BE2C (cell line): ENCODE measurements around the gene PIP4K2B. TPM values are rescaled to one million over a fixed set of nuclear protein-coding genes. Genes with fewer than 3 reads are reported as not detected.

Experiments used
- DNase-seq: peaks from one replicate; pipeline ENCODE4 v3.0.0-alpha.2; 2020
- H3K27me3 ChIP-seq: fragments of 250-450 bp; sonication (Bioruptor Pico); 2 replicates; pipeline ENCODE4 v1.5.1; 2020; ENCODE audit warnings: mild to moderate bottlenecking
- H3K36me3 ChIP-seq: fragments of 250-450 bp; sonication (Bioruptor Pico); 2 replicates; pipeline ENCODE4 v1.5.1; 2020; ENCODE audit warnings: mild to moderate bottlenecking
- H3K4me1 ChIP-seq: fragments of 250-450 bp; sonication (Bioruptor Pico); 2 replicates; pipeline ENCODE4 v1.5.1; 2020
- H3K4me3 ChIP-seq: 2 replicates; pipeline ENCODE4 v1.5.1; 2011; ENCODE audit warnings: low read depth, low read length
- H3K9me3 ChIP-seq: fragments of 250-450 bp; sonication (Bioruptor Pico); 2 replicates; pipeline ENCODE4 v1.5.1; 2020
- polyA plus RNA-seq: library from polyadenylated mRNA; unstranded; fragments of >200 nt; gene quantifications from one replicate; pipeline ENCODE4 v1.2.1, GENCODE V29; 2012; ENCODE audit warnings: low read depth, missing spikeins; ENCODE audit not compliant: insufficient read length, insufficient read depth
- TF ChIP-seq, protein P1 (sequence below): IDR thresholded peaks from 2 replicates; pipeline ENCODE4 v1.5.1; 2012; ENCODE audit warnings: mild to moderate bottlenecking, low read depth, low read length

The PIP4K2B gene
- polyA plus RNA-seq, result 82.6 TPM

DNA sequence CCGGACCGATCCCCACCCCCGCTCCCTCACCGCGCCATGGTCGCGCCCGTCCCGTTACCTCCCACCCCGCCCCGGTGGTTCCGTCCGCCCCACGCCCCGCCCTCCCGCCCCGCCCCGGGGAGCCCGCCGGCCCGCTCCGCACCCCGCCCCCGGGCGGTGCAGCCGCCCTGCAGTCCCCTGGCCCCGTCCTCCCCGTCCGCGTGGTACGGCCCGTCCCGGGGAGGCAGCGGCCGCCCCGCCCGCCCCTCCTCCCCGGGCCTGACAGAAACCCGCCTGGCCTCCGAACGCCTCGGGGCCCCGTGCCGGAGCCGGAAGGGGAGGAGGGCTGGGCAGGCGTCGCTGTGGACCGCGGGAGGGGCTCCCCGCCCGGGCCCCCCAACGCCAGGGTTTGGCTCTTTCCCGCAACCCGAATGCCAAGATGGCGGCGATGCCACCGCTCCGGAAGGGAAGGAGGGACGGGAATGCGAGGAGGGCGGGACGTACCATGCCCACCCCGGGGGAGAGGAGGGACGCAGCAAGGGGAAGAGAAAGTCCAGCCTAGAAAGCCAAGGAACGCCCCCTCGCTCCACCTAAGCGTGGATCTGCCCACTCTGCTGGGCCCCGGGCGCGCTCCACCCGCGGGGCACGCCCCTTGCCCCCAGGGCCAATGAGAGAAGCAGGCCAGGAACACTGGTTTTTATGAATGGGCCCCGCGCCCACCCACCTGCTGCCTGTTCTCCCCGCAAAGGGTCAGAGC, at the start of gene PIP4K2B:
Gene PIP4K2B (minus strand): TSS at position 56 of the 736 bp plus-strand sequence. CDS start 132 bp downstream, outside the sequence.
- Histone ChIP-seq H3K4me1 (peaks cover 3% of the 10 kb centered on the region), H3K4me3 (peak within 1 kb of the TSS; percentile 85), H3K27me3 (no peaks in the 10 kb centered on the region), H3K36me3 (peaks cover 39% of the 10 kb centered on the region), H3K9me3 (no peaks in the 10 kb centered on the region)
- peak; percentile 99 for DNase-seq
- TF ChIP-seq, protein P1, sequence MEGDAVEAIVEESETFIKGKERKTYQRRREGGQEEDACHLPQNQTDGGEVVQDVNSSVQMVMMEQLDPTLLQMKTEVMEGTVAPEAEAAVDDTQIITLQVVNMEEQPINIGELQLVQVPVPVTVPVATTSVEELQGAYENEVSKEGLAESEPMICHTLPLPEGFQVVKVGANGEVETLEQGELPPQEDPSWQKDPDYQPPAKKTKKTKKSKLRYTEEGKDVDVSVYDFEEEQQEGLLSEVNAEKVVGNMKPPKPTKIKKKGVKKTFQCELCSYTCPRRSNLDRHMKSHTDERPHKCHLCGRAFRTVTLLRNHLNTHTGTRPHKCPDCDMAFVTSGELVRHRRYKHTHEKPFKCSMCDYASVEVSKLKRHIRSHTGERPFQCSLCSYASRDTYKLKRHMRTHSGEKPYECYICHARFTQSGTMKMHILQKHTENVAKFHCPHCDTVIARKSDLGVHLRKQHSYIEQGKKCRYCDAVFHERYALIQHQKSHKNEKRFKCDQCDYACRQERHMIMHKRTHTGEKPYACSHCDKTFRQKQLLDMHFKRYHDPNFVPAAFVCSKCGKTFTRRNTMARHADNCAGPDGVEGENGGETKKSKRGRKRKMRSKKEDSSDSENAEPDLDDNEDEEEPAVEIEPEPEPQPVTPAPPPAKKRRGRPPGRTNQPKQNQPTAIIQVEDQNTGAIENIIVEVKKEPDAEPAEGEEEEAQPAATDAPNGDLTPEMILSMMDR, result no peak

DNA sequence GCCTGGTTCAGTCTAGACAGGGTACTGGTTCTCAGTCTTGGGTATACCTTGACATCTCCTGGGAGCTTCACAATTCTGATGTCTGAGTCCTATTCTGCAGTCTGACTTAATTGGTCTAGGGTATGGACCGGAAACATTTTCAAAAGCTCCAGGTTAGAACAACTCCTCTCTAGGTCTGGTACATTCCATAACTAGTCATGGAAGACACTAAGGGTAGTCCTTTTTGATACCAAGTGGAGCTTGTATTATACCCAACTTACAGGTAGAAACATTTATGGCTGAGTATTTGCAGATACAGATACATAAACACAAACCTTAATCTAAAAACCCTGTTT, 49.2 kb upstream of the PIP4K2B start:
- Histone ChIP-seq H3K4me1 (no peaks in the 10 kb centered on the region; the same call in 1 of the 2 replicates), H3K4me3 (no peak overlapping the region), H3K27me3 (no peaks in the 10 kb centered on the region; the same call in 1 of the 2 replicates), H3K9me3 (no peaks in the 10 kb centered on the region), H3K36me3 (peaks cover 69% of the 10 kb centered on the region)
- no peak for DNase-seq
- TF ChIP-seq, protein P1, result no peak

- Histone ChIP-seq H3K9me3 (no peaks in the 10 kb centered on the region), H3K36me3 (peaks cover 28% of the 10 kb centered on the region), H3K4me1 (no peaks in the 10 kb centered on the region), H3K27me3 (no peaks in the 10 kb centered on the region; the same call in 1 of the 2 replicates), H3K4me3 (no peak overlapping the region)
- no peak for DNase-seq
- TF ChIP-seq, protein P1, result no peak
These were observed 45.0 kb upstream of the PIP4K2B start for GRCh38 chr17:38844261-38844757.

DNA sequence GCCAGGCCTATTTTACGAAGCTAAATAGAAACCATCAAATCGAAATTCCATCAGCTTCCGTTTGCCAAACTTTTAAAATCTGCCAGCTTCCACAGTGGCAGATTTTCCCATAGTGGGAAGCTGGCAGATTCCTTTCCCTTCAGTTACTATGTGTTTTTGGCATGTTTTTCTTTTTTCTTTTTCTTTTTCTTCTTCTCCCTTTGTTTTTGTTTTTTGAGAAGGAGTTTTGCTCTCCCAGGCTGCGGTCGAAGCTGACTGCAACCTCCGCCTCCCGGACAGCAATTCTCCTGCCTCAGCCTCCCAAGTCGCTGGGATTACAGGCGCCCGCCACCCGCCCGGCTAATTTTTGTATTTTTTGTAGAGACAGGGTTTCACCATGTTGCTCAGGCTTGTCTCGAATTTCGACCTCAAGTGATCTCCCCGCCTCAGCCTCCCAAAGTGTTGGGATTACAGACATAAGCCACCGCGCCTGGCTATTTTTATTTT, 26.4 kb upstream of the PIP4K2B start:
- TF ChIP-seq, protein P1, result no peak
- no peak for DNase-seq
- H3K36me3 ChIP-seq, result peaks cover 6% of the 10 kb centered on the region
- no peaks in the 10 kb centered on the region for H3K9me3 ChIP-seq
- H3K4me1 ChIP-seq, result no peaks in the 10 kb centered on the region; the same call in 1 of the 2 replicates
- no peaks in the 10 kb centered on the region for H3K27me3 ChIP-seq
- H3K4me3 ChIP-seq, result peak overlapping the region; percentile 99

DNA sequence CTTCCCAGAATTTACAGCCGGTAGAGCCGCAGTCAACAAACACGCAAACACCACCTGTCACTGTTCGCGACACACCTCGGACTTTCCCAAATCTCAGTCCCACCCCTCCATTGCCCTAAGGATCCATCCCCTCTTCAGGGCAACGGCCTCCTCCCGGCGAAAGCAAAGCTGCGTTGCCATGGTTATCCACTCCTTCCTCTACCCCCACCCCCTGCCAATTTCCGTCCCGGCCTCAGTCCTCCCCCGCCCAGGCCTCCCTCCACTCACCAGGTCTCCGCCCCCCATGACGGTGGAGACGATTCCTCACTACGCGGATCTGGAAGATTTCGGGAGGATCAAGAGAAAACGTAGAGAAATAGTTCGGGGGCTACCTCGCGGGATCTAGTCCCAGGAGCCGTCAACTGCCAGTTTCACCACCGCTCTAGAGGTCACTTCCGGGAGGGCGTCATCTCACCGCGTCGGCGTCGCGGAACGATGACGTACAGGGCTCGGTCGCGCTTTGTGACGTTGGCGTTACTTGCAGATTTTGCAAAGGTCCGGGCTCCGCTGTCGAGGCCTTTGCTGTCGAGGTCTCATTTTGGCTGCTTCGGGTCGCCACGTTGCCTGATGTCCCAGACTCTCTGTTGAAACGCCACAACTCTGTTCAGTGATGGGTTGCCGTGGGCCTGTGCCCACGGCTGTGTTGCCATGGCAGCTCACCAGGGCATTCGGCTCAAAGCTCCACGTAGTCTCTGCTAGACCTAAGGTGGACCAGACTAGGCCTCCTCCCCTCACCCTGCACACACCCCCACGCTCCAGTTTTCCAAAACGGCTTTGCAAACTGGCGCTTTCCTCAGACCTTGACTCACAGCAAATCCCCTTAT, 25.8 kb upstream of the PIP4K2B start, which contains the start of gene CWC25:
Gene CWC25 (minus strand): TSS at position 423 of the 863 bp plus-strand sequence. CDS start 138 bp downstream, at position 285.
- no peaks in the 10 kb centered on the region for H3K27me3 ChIP-seq
- peaks cover 13% of the 10 kb centered on the region for H3K36me3 ChIP-seq
- TF ChIP-seq, protein P1, result no peak
- no peaks in the 10 kb centered on the region for H3K9me3 ChIP-seq
- peak within 1 kb of the TSS; percentile 99 for H3K4me3 ChIP-seq
- no peaks in the 10 kb centered on the region; the same call in 1 of the 2 replicates for H3K4me1 ChIP-seq
- DNase-seq, result peak; percentile 92
